Measurements from ENCODE around the gene PPOX.

Gene PPOX

DNA sequence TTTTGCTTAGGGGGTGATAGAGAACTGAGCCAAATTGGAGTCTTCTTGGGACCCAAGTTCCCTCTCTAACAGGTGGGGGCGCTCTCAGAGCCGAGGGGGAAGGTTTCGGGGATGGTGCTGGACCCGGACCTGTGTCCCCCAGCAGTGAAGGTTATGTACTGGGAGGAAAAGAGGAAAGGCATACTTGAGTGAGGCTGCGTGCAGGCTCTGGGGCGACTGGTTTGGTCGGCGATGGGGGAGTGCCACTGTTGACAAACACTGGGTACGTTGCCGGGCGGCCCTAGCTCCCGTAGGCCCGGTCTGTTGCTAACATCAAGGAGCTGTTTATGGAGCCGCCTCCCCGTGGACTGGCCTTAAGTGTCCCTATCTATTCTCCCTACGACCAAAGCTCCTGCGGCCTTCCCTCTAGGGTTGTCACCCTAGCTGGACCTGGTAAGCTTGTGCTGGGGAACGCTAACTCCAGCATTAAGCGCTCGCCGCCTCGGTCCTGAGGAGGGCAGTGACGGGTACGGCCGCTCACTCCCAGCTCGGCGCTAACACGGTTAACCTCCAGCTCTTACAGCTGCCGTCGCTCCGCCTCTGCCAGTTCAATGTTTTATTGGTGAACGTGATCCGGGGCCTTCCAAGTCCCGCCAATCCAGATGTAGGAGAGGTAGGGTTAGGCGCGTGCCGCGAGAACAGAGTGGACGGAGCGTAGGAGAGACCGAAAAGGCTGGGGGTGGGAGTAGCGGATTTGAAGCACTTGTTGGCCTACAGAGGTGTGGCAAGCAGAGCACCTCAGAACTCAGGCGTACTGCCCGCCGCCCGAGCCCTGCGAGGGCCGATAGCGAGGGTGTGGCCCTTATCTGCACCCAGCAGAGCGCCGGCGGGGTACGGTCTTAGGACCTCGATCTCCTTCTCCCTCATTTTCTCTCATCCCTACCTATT, at the start of gene PPOX:
Gene PPOX (plus strand): TSS at position 685 of the 927 bp plus-strand sequence. CDS start 422 bp downstream, outside the sequence.
- peak within 1 kb of the TSS; percentile 82 for H3K4me3 ChIP-seq (ENCODE audit: low read depth, low read length)
- TF ChIP-seq, protein P1, sequence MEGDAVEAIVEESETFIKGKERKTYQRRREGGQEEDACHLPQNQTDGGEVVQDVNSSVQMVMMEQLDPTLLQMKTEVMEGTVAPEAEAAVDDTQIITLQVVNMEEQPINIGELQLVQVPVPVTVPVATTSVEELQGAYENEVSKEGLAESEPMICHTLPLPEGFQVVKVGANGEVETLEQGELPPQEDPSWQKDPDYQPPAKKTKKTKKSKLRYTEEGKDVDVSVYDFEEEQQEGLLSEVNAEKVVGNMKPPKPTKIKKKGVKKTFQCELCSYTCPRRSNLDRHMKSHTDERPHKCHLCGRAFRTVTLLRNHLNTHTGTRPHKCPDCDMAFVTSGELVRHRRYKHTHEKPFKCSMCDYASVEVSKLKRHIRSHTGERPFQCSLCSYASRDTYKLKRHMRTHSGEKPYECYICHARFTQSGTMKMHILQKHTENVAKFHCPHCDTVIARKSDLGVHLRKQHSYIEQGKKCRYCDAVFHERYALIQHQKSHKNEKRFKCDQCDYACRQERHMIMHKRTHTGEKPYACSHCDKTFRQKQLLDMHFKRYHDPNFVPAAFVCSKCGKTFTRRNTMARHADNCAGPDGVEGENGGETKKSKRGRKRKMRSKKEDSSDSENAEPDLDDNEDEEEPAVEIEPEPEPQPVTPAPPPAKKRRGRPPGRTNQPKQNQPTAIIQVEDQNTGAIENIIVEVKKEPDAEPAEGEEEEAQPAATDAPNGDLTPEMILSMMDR (IDR thresholded peaks at IDR 0.05; ENCODE audit: borderline replicate concordance, insufficient read depth, low read depth, low read length) = peak; percentile 59

DNA sequence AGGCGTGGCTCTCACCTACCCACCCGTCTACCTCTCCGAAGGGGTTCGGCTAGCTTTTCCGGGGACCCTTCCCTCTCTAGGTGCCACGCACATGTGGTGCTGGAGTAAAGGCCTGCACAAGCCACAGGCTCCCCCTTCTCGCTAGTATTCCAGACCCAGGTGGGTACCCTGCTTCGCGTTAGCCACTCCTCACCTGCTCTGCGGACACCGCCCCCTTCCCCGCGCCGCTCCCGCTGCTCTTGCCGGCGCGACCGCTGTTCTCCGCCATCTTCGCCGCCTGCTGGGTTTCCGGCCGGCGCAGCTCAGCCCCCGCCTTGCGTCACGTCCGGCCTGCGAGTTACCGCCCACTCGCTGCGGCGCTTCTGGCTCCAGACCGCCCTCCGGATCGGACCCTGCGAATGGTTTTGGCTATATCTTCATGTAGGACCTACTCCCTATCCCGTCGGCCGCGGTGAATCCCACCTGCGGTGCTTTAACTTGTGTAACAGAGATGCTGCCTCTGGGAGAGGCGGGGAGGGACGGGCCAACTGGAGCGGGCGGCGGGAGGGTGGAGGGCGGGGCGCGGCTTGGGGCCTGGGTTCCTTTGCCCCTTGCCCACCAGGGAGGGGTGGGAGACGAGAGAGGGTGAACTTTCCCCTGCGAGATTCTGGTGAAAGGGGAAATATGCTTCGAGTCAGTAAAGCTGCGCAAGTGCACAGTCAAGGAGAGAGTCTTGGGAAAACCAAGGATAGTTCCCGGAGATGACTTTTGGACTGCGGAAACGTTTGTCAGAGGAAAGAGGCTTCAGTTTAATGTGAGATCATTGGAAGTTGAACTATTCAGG, 48.3 kb upstream of the PPOX start, which contains the start of the genes NIT1 and PFDN2:
Gene NIT1 (plus strand): TSS at position 347 of the 823 bp plus-strand sequence. CDS start 72 bp downstream, at position 419.
Gene PFDN2 (minus strand): TSS at position 279 of the 823 bp plus-strand sequence. CDS start 11 bp downstream, at position 268.
- H3K4me3 ChIP-seq (ENCODE audit: low read depth, low read length) = peak within 1 kb of the TSS; percentile 100
- TF ChIP-seq, protein P1 (IDR thresholded peaks at IDR 0.05; ENCODE audit: borderline replicate concordance, insufficient read depth, low read depth, low read length) = no peak

DNA sequence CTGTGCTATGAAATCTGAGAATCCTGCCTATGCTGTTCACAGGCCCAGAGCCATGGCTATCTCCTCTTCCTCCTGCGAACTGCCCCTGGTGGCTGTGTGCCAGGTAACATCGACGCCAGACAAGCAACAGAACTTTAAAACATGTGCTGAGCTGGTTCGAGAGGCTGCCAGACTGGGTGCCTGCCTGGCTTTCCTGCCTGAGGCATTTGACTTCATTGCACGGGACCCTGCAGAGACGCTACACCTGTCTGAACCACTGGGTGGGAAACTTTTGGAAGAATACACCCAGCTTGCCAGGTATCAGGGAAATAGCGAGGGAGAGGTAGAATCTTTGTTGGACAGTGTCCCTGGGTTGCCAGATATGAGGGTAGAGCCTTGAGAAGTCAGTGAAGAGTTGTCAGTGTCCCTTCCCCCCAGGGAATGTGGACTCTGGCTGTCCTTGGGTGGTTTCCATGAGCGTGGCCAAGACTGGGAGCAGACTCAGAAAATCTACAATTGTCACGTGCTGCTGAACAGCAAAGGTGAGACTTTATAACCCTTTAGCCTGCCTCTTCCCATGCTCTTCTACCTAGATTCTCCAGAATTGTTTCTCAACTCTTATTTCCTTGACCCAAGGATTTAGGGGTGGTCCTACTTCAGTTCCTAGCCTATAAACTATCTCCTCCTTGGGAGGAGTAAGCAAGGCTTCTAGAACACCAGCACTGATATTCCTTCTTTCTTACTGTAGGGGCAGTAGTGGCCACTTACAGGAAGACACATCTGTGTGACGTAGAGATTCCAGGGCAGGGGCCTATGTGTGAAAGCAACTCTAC, 46.9 kb upstream of the PPOX start:
- peak overlapping the region; percentile 100 for H3K4me3 ChIP-seq (ENCODE audit: low read depth, low read length)
- TF ChIP-seq, protein P1 (IDR thresholded peaks at IDR 0.05; ENCODE audit: borderline replicate concordance, insufficient read depth, low read depth, low read length) = peak; percentile 47; the same call in 1 of the 2 replicates

DNA sequence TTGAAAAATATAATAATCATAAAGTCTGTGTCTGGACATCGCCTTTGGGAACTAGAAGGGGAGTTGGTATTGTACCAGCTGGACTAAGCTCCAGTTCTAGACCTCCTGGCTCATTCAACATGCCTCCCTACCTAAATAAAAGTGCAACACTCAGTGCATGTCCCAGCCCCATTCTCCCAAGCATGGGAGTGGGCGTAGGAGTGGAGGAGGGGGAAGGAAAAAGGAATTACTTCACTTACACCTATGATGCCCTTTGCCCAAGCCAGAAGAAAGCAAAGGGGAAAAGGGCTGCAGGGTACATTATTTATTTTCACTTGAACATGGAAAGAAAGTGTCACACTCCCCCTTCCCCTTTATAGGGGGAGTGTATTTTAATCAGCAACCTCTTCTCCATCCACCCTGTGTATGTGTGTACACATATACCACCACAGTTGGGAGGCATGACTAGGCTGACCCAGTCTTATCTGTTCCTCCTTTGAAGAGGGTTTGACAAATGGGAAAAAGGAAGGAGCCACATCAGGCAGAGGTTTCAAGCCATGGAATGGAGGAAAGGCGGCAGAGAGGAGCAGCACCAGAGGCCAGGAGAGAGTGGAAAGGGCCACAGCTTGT, 45.1 kb upstream of the PPOX start:
- H3K4me3 ChIP-seq (ENCODE audit: low read depth, low read length) = no peak overlapping the region
- TF ChIP-seq, protein P1 (IDR thresholded peaks at IDR 0.05; ENCODE audit: borderline replicate concordance, insufficient read depth, low read depth, low read length) = no peak

DNA sequence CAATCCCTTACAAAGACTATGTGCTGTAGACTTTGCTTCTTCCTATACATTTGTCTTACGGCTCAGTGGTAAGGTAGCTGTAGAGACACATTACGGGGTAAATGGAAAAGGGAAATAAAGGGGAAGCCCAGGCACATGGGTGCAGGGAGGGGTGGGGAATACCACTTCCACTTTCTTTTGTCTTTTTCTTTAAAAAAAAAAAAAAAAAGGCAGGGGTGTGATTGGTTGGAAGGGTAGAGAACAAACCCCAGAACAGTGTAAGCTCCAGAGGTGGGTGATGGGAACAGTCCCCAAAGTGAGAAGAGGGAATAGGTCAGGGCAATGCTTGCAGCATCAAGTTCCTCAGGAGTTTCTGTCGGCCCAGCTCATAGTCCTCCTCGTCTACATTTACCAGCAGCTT, 44.4 kb upstream of the PPOX start:
- H3K4me3 ChIP-seq (ENCODE audit: low read depth, low read length) = no peak overlapping the region

More for the DNA sequence above, 44.4 kb upstream of the PPOX start:
- TF ChIP-seq, protein P1 (IDR thresholded peaks at IDR 0.05; ENCODE audit: borderline replicate concordance, insufficient read depth, low read depth, low read length) = no peak
